Measurements from ENCODE around the gene PRKD2.

PRKD2 gene

DNA sequence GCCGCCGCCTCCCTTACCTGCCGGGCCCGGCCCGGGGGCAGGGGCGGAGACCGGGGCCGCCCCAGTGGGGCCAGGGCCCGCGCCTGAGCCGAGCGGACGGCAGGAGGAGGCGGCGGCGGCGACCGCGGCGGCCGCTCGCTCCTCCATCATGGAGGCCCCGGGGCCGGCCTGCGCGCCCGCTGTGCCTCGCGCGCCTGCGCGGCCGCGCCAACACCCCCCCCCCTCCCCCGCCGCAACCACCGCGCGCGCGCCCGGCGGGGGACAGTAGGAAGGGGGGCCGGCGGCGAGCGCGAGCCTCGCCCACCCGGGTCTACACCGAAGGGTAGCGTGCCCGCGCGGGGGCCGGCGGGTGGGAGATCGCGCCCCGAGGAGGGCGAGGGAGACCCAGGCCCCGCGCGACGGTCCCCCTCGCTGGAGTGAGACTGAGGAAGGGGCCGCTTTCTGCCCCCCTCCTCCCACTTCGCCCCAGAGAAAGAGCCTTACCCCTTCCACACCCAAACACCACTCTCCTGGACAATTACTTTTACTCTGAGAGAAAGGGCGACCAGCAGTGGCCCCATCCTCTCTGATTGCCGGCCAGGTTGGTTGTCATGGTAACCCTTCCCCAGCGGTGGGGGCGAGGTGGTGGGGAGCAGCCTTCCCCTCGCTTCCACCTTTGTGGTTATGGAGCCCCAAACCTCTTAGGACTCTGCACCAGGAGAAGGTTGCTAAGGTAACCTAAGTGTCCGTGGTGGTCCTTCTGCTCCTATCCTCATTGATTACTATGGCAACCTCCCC lies 29.6 kb upstream of the PRKD2 start, which contains the start of gene STRN4:
Gene STRN4 (minus strand): TSS at position 170 of the 777 bp plus-strand sequence. CDS start 20 bp downstream, at position 150.
- TF ChIP-seq GATA2 (IDR thresholded peaks at IDR 0.05; ENCODE audit: low read depth, low read length) (no peak), GATA3 (IDR thresholded peaks at IDR 0.05; ENCODE audit: low read depth, low read length) (no peak)

DNA sequence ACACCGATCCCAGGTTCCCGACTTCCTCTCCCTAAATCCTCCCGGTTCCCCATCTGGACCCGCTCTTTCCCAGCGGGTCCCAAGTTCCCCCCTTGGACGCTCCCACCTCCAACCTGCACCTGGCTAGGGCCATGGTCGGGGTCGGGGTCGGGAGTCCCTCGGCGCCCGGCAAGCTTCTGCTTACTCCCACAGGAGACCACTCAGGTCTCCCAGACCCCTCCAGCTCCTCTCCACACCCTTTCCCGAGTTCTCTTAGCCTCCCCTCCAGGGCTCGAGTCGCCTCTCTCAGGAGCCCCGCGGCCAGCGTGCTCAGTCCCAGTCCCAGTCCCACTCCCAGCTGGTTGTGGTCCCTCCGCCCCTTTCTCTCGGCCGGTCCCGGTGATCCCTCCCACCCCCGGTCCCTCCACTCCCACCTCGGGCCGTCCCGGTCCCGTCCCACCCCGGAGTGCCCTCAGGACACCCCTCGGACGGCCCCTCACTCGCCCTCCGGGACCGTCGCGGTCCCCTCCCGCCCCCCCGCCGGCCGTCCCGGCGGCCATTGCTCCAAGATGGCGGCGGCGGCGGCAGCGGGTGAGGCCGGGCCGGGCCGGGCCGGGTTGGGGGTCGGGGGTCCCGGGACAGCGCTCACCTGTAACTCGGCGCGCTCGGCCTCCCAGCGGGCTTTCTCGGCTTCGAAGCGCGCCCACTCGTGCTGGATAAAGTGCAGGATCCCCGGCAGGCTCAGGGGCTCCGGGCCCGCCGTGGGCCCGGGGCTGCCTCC lies 28.8 kb upstream of the PRKD2 start, which contains the start of gene FKRP:
Gene FKRP (plus strand): TSS at position 537 of the 760 bp plus-strand sequence. CDS start 9,394 bp downstream, outside the sequence.
- TF ChIP-seq GATA3 (IDR thresholded peaks at IDR 0.05; ENCODE audit: low read depth, low read length), result no peak
- no peak for TF ChIP-seq GATA2 (IDR thresholded peaks at IDR 0.05; ENCODE audit: low read depth, low read length)

- no peak for TF ChIP-seq GATA2 (IDR thresholded peaks at IDR 0.05; ENCODE audit: low read depth, low read length)
- no peak for TF ChIP-seq GATA3 (IDR thresholded peaks at IDR 0.05; ENCODE audit: low read depth, low read length)
These were observed 28.1 kb upstream of the PRKD2 start for GRCh38 chr19:46745030-46745429.

DNA sequence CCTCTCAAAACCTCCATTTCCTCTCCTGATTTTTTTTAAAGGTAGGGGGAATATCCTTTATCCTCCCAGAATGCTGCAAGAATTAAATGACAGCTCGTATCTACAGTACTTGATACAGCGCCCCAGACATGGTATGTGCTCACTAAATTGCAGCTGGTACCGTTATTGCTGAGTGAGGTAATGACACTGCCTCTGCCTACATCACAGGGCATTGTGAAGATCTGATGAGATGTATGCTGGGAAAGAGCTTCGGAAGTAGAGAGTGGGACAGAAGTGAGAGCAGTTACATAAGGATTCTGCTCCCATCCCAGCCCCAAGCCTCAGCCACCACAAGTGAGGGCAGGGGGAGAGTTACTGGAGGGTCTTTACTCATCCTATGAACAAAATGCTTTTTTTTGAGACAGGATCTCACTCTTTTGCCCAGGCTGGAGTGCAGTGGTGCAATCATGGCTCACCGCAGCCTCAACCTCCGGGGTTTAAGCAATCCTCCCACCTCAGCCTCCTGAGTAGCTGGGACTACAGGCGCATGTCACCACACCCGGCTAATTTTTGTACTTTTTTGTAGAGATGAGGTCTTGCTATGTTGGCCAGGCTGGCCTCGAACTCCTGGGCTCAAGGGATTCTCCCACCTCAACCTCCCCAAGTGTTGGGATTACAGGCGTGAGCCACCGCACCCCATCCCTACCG lies 27.2 kb upstream of the PRKD2 start:
- TF ChIP-seq GATA3 (IDR thresholded peaks at IDR 0.05; ENCODE audit: low read depth, low read length), result no peak
- TF ChIP-seq GATA2 (IDR thresholded peaks at IDR 0.05; ENCODE audit: low read depth, low read length), result no peak

DNA sequence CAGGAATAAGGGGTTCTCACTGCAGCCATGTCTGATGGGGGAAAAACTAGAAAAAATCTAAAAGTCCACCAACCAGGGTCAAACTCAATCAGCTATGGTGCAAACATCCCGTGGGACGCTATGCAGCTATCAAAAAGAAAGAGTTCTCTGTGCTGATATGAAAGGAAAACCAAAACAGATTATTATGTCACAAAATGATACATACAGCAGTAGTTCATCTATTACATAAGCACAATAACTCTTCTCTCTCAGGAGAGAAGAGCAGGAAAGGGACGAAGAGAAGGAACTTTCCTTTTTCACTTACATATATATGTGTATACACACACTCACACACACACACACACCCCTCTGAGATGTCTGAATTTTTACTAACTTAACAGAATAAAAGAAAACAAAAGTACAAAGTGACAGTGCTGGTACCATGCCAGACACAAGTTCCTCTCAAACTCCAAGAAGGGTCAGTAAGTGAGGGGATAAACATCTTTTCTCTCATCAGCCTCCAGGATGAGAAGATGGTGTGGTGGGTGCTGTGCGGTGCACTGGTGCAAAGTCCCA lies 26.1 kb upstream of the PRKD2 start:
- no peak for TF ChIP-seq GATA3 (IDR thresholded peaks at IDR 0.05; ENCODE audit: low read depth, low read length)
- TF ChIP-seq GATA2 (IDR thresholded peaks at IDR 0.05; ENCODE audit: low read depth, low read length), result no peak

GRCh38 chr19:46741447-46741846 lies 24.5 kb upstream of the PRKD2 start:
- TF ChIP-seq GATA3 (IDR thresholded peaks at IDR 0.05; ENCODE audit: low read depth, low read length), result no peak
- no peak for TF ChIP-seq GATA2 (IDR thresholded peaks at IDR 0.05; ENCODE audit: low read depth, low read length)

DNA sequence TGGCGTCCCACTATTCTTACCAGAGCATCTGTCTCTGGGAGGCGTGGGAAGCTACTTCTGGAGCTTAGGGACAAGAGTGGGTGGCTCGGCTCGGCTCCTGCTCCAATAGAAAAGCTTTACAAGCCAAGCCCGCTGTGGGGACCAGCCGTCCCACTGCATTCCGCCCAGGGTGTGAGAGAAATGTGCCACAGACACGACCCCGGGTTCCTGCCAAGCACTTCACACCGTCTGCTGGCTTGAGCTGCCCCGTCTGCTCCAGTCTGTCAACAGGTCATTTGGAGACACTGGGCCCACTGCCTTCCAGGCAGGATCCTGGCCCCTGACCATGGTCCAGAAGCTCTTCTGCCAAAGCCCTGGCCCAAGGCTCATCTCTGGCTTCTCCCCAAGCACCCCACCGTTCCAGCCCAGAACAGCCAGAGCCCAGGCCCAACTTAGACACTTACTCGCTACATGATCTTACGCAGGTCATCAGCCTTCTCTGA lies 22.4 kb upstream of the PRKD2 start:
- TF ChIP-seq GATA3 (IDR thresholded peaks at IDR 0.05; ENCODE audit: low read depth, low read length) (no peak), GATA2 (IDR thresholded peaks at IDR 0.05; ENCODE audit: low read depth, low read length) (no peak)

- TF ChIP-seq GATA2 (IDR thresholded peaks at IDR 0.05; ENCODE audit: low read depth, low read length) (no peak), GATA3 (IDR thresholded peaks at IDR 0.05; ENCODE audit: low read depth, low read length) (no peak)
These were observed 20.9 kb upstream of the PRKD2 start for GRCh38 chr19:46737761-46738171.

- TF ChIP-seq GATA2 (IDR thresholded peaks at IDR 0.05; ENCODE audit: low read depth, low read length), result no peak
- TF ChIP-seq GATA3 (IDR thresholded peaks at IDR 0.05; ENCODE audit: low read depth, low read length), result no peak
These were observed 20.4 kb upstream of the PRKD2 start for GRCh38 chr19:46737298-46737654.

DNA sequence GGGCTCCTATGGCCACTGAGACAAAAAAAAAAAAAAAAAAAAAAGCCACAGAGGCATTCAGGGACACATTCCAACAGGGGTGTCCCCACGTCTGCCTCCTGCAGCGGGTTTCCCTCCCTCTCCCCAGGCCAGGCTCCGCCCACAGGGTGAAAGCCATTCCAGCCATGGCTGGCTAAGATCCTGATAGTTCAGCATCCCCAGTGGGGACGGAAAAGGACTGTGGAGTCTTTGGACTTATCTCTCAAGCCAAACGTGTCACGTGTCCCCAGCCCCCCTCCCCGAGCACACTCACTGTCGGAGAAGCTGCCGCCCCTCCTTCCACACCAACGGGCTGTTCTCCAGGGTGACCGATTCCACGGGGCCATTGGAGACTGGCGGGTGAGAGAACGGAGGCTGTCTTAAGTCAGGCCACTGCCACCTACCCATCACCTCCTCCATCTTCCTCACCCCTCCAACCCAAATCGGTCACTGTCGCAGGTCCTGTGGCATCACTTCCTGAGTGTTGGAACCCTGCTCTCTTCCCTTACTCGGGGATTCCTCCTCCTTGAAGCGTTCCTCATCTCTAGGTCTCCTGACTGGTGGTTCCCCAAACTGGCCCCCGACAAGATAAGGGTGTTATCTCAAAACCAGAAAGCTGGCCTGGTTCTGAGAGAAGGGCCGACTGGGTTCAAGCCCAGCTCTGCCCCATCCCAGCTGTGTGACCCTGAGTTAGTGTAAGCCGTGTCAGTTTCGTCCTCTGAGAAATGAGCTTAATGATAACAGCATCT lies 19.8 kb upstream of the PRKD2 start:
- TF ChIP-seq GATA3 (IDR thresholded peaks at IDR 0.05; ENCODE audit: low read depth, low read length) (no peak), GATA2 (IDR thresholded peaks at IDR 0.05; ENCODE audit: low read depth, low read length) (no peak)

DNA sequence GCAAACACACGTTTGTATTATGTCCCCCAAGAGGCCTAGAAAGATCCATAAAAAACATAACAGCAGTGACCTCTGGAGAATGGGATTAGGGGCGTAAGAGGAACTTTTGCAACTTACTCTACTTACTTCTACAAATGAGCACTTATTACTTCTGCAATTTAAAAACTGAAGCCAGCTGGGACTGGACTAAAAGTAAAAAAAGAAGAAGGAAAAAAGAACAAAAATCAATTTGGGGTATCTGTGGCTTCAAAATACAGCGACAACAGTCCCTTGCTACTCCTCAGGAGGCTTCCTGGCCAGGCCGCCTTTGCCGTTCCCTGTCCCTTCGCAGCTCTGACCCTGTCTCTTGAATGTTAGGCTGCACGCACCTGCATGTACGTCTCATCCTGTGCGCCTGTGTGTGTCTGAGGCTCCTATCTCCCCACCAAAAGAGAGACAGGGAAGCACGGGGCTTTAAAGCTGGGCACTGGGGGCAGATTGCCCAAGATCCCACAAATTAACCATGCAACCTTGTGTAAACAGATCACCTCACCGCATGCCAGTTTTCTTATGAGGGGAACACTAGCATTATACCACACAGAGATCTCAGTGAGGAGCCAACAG lies 16.9 kb upstream of the PRKD2 start:
- TF ChIP-seq GATA3 (IDR thresholded peaks at IDR 0.05; ENCODE audit: low read depth, low read length) (no peak), GATA2 (IDR thresholded peaks at IDR 0.05; ENCODE audit: low read depth, low read length) (no peak)

GRCh38 chr19:46732966-46733689 lies 16.2 kb upstream of the PRKD2 start:
- TF ChIP-seq GATA2 (IDR thresholded peaks at IDR 0.05; ENCODE audit: low read depth, low read length), result no peak
- no peak for TF ChIP-seq GATA3 (IDR thresholded peaks at IDR 0.05; ENCODE audit: low read depth, low read length)
